HepG2 (cell line): Measurements from ENCODE around the gene BPHL.

Experiments used
- ATF4 ChIP-seq, 2 experiments: fragments of 450-650 bp in 1 of 2; sonication (generic) in 1 of 2; formaldehyde crosslinking; IDR thresholded peaks; 2 replicates each; pipeline versions ENCODE4 v1.5.0 to v1.8.0; 2020 to 2022; ENCODE audit warnings: mild to moderate bottlenecking in 1 of 2, missing genetic modification reagents in 1 of 2
- BHLHE40 ChIP-seq: IDR thresholded peaks from 2 replicates; pipeline ENCODE4 v1.6.1; 2011; ENCODE audit warnings: low read length, improper control_type of control experiment
- KAT7 ChIP-seq: IDR thresholded peaks from 2 replicates; pipeline ENCODE4 v1.6.1; 2018; ENCODE audit warnings: borderline replicate concordance, missing compliant biosample characterization
- PBX3 ChIP-seq: sonication (generic); formaldehyde crosslinking; IDR thresholded peaks from 2 replicates; pipeline ENCODE4 v1.8.1; 2023; ENCODE audit warnings: missing genetic modification reagents, inconsistent platforms, borderline replicate concordance
- RAD21 ChIP-seq: fragments of 450-650 bp; formaldehyde crosslinking; IDR thresholded peaks from 2 replicates; pipeline ENCODE4 v1.5.0; 2020; ENCODE audit warnings: mild to moderate bottlenecking
- SETDB1 ChIP-seq: sonication (generic); formaldehyde crosslinking; IDR thresholded peaks from 2 replicates; pipeline ENCODE4 v1.5.1; 2020; ENCODE audit warnings: missing genetic modification reagents, mild to moderate bottlenecking, borderline replicate concordance
- U2AF1 ChIP-seq: fragments of 200-400 bp; formaldehyde crosslinking; optimal IDR thresholded peaks from 2 replicates; pipeline ENCODE3; 2017; ENCODE audit warnings: mild to moderate bottlenecking, low read depth, low read length

- no peak for TF ChIP-seq BHLHE40
- no peak for TF ChIP-seq PBX3 (CRISPR knock-in tag)
- no peak for TF ChIP-seq SETDB1 (CRISPR knock-in tag)
- TF ChIP-seq U2AF1: no peak
- TF ChIP-seq RAD21 (CRISPR knock-in tag): no peak
- TF ChIP-seq KAT7 (CRISPR knock-in tag): no peak
- TF ChIP-seq ATF4 (CRISPR knock-in tag; IDR thresholded peaks at IDR 0.05): no peak
Measured at GRCh38 chr6:3076320-3076719, 42.2 kb upstream of the BPHL start.
